ENCODE data around the gene DPF3. TPM values are rescaled to one million over a fixed set of nuclear protein-coding genes. Genes with fewer than 3 reads are reported as not detected.

Gene DPF3
- total RNA-seq, 2 experiments from 2014 or later, result 14.9 to 15.4 TPM

GRCh38 chr14:72582582-72582981 lies 311.3 kb downstream of the DPF3 start:
- POLR2A ChIA-PET, result no interaction called here
- Mint-ChIP-seq H3K36me3 (ENCODE audit: low read depth) (peaks cover 43% of the 10 kb centered on the region), H3K9me3 (peaks cover 21% of the 10 kb centered on the region), H3K27ac (no peak overlapping the region), H3K27me3 (peaks cover 62% of the 10 kb centered on the region), H3K4me1 (peaks cover 13% of the 10 kb centered on the region), H3K4me3 (no peak overlapping the region)
- CTCF ChIA-PET, result interaction anchor here (0.7 kb wide), 1 partner anchor 42 kb away, joined by 3 read pairs; no protein-coding TSS in a partner anchor
- DNase-seq, result no peak

GRCh38 chr14:72578514-72578913 lies 315.4 kb downstream of the DPF3 start:
- H3K27me3 Mint-ChIP-seq, result peaks cover 66% of the 10 kb centered on the region
- CTCF ChIA-PET, result no interaction called here

GRCh38 chr14:72577521-72577920 lies 316.4 kb downstream of the DPF3 start:
- no peak overlapping the region for H3K4me3 Mint-ChIP-seq
- POLR2A ChIA-PET, result no interaction called here
- H3K4me1 Mint-ChIP-seq, result peaks cover 6% of the 10 kb centered on the region
- CTCF ChIA-PET, result no interaction called here
- no peak for DNase-seq
- no peak overlapping the region for H3K27ac Mint-ChIP-seq
- H3K36me3 Mint-ChIP-seq (ENCODE audit: low read depth), result peaks cover 7% of the 10 kb centered on the region
- H3K9me3 Mint-ChIP-seq, result no peaks in the 10 kb centered on the region
- H3K27me3 Mint-ChIP-seq, result peaks cover 73% of the 10 kb centered on the region

More at GRCh38 chr14:72578514-72578913, 315.4 kb downstream of the DPF3 start:
- Mint-ChIP-seq H3K4me1 (peaks cover 10% of the 10 kb centered on the region), H3K27ac (no peak overlapping the region), H3K9me3 (no peaks in the 10 kb centered on the region), H3K36me3 (ENCODE audit: low read depth) (peaks cover 15% of the 10 kb centered on the region), H3K4me3 (no peak overlapping the region)
- DNase-seq, result no peak
- POLR2A ChIA-PET, result no interaction called here

GRCh38 chr14:72576258-72576657 lies 317.6 kb downstream of the DPF3 start:
- CTCF ChIA-PET, result no interaction called here
- Mint-ChIP-seq H3K27me3 (peaks cover 78% of the 10 kb centered on the region), H3K4me3 (no peak overlapping the region), H3K27ac (no peak overlapping the region), H3K4me1 (peaks cover 2% of the 10 kb centered on the region), H3K36me3 (ENCODE audit: low read depth) (peaks cover 1% of the 10 kb centered on the region), H3K9me3 (no peaks in the 10 kb centered on the region)
- DNase-seq, result no peak
- POLR2A ChIA-PET, result no interaction called here

- no peak for DNase-seq
- ChIA-PET POLR2A (no interaction called here), CTCF (no interaction called here)
- peaks cover 76% of the 10 kb centered on the region for H3K27me3 Mint-ChIP-seq
- no peak overlapping the region for H3K27ac Mint-ChIP-seq
- H3K4me3 Mint-ChIP-seq, result no peak overlapping the region
- H3K36me3 Mint-ChIP-seq (ENCODE audit: low read depth), result no peaks in the 10 kb centered on the region
- no peaks in the 10 kb centered on the region for H3K4me1 Mint-ChIP-seq
- no peaks in the 10 kb centered on the region for H3K9me3 Mint-ChIP-seq
Measured at GRCh38 chr14:72574715-72575114, 319.2 kb downstream of the DPF3 start.

- ChIA-PET POLR2A (no interaction called here), CTCF (no interaction called here)
- Mint-ChIP-seq H3K4me3 (no peak overlapping the region), H3K9me3 (no peaks in the 10 kb centered on the region), H3K36me3 (ENCODE audit: low read depth) (no peaks in the 10 kb centered on the region), H3K27me3 (peaks cover 69% of the 10 kb centered on the region), H3K4me1 (no peaks in the 10 kb centered on the region), H3K27ac (no peak overlapping the region)
- DNase-seq, result no peak
Measured at GRCh38 chr14:72573725-72574417, 320.0 kb downstream of the DPF3 start.

Other genes starting within 250 kb of the DPF3 start
- gene DCAF4, start 32.4 kb upstream of the DPF3 start, total RNA-seq, result 10 to 100 TPM; 13.6 to 15.6 TPM
- 10 to 100 TPM; 17.8 to 18.4 TPM for gene ZFYVE1, start 133.0 kb upstream of the DPF3 start, total RNA-seq
- 10 to 100 TPM; 86.9 TPM for gene RBM25, start 164.4 kb upstream of the DPF3 start, total RNA-seq
- 10 to 100 TPM; 41.8 to 44.5 TPM for gene PSEN1, start 242.4 kb upstream of the DPF3 start, total RNA-seq

Measured in activated CD4-positive, alpha-beta memory T cell treated with anti-CD3 and anti-CD28 coated beads, Interleukin-2, amount 10 ng/mL, durations not matched to agents 7 days and 5 days (primary cell).